Heart right ventricle (tissue), 16 donors: ENCODE data around the gene KCNQ1. TPM values are rescaled to one million over a fixed set of nuclear protein-coding genes. Genes with fewer than 3 reads are reported as not detected.
"Not testable (repeated sequence)": the region's sequence is repeated elsewhere in the genome, so short reads cannot be mapped to it uniquely, and the experiment has no call there.

Experiments
- ATAC-seq, 8 donors: fragments of 200-7000 bp; cut with Tn5 transposase; one replicate each; pipeline ENCODE4 v1.9.1; 2020; ENCODE audit warnings: mild to moderate bottlenecking in 8 of 8, moderate library complexity in 8 of 8, moderate number of reproducible peaks in 1 of 8
- DNase-seq, 2 donors: peaks; one replicate each; pipeline ENCODE4 v3.0.0-alpha.2; 2020
- H3K27ac ChIP-seq, 10 donors: fragments of 200-600 bp; sonication (generic) in 2 of 10; one replicate each; pipeline versions ENCODE4 v1.5.0 to v1.8.0; 2020 to 2022; ENCODE audit warnings: mild to moderate bottlenecking in 3 of 10
- H3K27me3 ChIP-seq, 7 donors: fragments of 200-600 bp; one replicate each; pipeline ENCODE4 v1.8.0; 2021 to 2022; ENCODE audit warnings: mild to moderate bottlenecking in 2 of 7
- H3K36me3 ChIP-seq, 9 donors: fragments of 200-600 bp; sonication (generic) in 1 of 9; one replicate each; pipeline versions ENCODE4 v1.5.0 to v1.8.0; 2020 to 2022; ENCODE audit warnings: mild to moderate bottlenecking in 2 of 9
- H3K4me1 ChIP-seq, 9 donors: fragments of 200-600 bp; sonication (generic) in 1 of 9; one replicate each; pipeline versions ENCODE4 v1.5.0 to v1.8.0; 2020 to 2022; ENCODE audit warnings: mild to moderate bottlenecking in 4 of 9
- H3K4me3 ChIP-seq, 10 donors: fragments of 200-600 bp; sonication (generic) in 2 of 10; one replicate each; pipeline versions ENCODE4 v1.5.0 to v1.8.0; 2020 to 2022; ENCODE audit warnings: mild to moderate bottlenecking in 7 of 10, moderate library complexity in 2 of 10
- H3K9me3 ChIP-seq, 11 donors: fragments of 200-600 bp in 10 of 11; sonication (generic) in 2 of 11; one replicate each; pipeline versions ENCODE4 v1.5.0 to v1.8.0; 2013 to 2022; ENCODE audit warnings: mild to moderate bottlenecking in 2 of 11, control low read depth in 1 of 11, moderate library complexity in 1 of 11
- WGBS, 2 donors: extraction: QIAGEN DNeasy Blood & Tissue Kit; methylation state at CpG; one replicate each; pipeline ENCODE4 v1.1.7; 2013; ENCODE audit warnings: inconsistent platforms in 1 of 2; 5-methylcytosine and 5-hydroxymethylcytosine counted together
- intact Hi-C, 10 donors: fragments of 100-400 bp; cut with DNase I; formaldehyde crosslinking; loops; one replicate each; pipeline versions ENCODE4 v1.11.1 to v1.14.2; 2022
- polyA plus RNA-seq, 2 donors: library from polyadenylated mRNA; stranded (reverse); fragments of 200-250 nt; gene quantifications; one replicate each; pipeline ENCODE4 v1.2.3, GENCODE V29; 2013
- total RNA-seq, 10 donors: library from RNA; stranded (reverse); fragmentation: NEBNext Ultra II Directional in 3 of 10; extraction: Animal tissue kit (Norgen Biotek cat#: 25700) in 3 of 10; gene quantifications; one replicate each; pipeline versions ENCODE4 v1.2.1 to v1.2.4, GENCODE V29; 2021 to 2023
- TF ChIP-seq, protein P1 (sequence below), 9 donors: fragments of 200-600 bp; sonication (generic) in 2 of 9; IDR thresholded peaks; one replicate each; pipeline versions ENCODE4 v1.5.0 to v1.8.0; 2021 to 2022; ENCODE audit warnings: antibody characterized with exemption in 9 of 9, mild to moderate bottlenecking in 5 of 9, moderate library complexity in 1 of 9
- donor health status: Arrhythmogenic right ventricular cardiomyopathy.
- donor health status: ischemic (EF 13 %, LVEDD 7.1; RV severe dilation, severe dysfunction).
- donor health status: healthy with polysubstance abuse.
- donor health status: DM: no; HTN: yes; CAD: no.
- donor health status: DM: no; HTN: no; CAD: no.
- donor health status: ischemic (EF 25% LVEDD 6.9; RV normal size, moderate dysfunction).
- donor health status: ischemic (EF 25% LVEDD 5.7; RV mildly dilated, moderate dysfunction).
- donor health status: healthy.
- donor health status: DM: yes; HTN: yes; CAD: no.
- donor health status: Ischemic cardiomyopathy.
- donor health status: ischemic (EF 35%, LVEDD 5.7; RV mildly dilated, moderate dysfunction).
- donor health status: nonischemic (EF 11% LVEDD 7.7; RV severe dilation, severe dysfunction).
- donor health status: DM: yes; HTN: yes; CAD: no.
- donor health status: PGD.
- donor health status: ischemic (EF 29% LVEDD 5.4; RV normal size, mild dysfunction).
- donor health status: nonischemic (EF 23%, LVEDD 6.1; RV moderate dilation, normal function).

KCNQ1 gene
- total and polyA plus RNA-seq, 12 donors: 19.9 to 48.2 (median 33.7) TPM

GRCh38 chr11:2475136-2475918 is 30.5 kb downstream of the KCNQ1 start:
- Histone ChIP-seq H3K27me3 (no peaks in the 10 kb centered on the region), H3K9me3 (peaks cover 0 to 16% (median 0%) of the 10 kb centered on the region in 11 donors), H3K36me3 (no peaks in the 10 kb centered on the region), H3K27ac (peak overlapping the region in 2 of 10 donors; percentile 39 to 81), H3K4me1 (peaks cover 2 to 33% (median 13%) of the 10 kb centered on the region in 9 donors), H3K4me3 (no peak overlapping the region)
- TF ChIP-seq, protein P1, sequence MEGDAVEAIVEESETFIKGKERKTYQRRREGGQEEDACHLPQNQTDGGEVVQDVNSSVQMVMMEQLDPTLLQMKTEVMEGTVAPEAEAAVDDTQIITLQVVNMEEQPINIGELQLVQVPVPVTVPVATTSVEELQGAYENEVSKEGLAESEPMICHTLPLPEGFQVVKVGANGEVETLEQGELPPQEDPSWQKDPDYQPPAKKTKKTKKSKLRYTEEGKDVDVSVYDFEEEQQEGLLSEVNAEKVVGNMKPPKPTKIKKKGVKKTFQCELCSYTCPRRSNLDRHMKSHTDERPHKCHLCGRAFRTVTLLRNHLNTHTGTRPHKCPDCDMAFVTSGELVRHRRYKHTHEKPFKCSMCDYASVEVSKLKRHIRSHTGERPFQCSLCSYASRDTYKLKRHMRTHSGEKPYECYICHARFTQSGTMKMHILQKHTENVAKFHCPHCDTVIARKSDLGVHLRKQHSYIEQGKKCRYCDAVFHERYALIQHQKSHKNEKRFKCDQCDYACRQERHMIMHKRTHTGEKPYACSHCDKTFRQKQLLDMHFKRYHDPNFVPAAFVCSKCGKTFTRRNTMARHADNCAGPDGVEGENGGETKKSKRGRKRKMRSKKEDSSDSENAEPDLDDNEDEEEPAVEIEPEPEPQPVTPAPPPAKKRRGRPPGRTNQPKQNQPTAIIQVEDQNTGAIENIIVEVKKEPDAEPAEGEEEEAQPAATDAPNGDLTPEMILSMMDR (IDR thresholded peaks at IDR 0.05): no peak
- DNase-seq (no peak), ATAC-seq (no peak)
- 53 to 55% methylated on average over 17 of the region's 17 CpGs for WGBS, 2 donors
- intact Hi-C loops: no loop called here

GRCh38 chr11:2477254-2477653 is 32.4 kb downstream of the KCNQ1 start:
- intact Hi-C loops: loop anchor here in 1 of 10 donors (2.0 kb wide), 1 partner anchor 32 kb away; no protein-coding TSS in a partner anchor
- H3K36me3 ChIP-seq: no peaks in the 10 kb centered on the region
- H3K27me3 ChIP-seq: no peaks in the 10 kb centered on the region
- WGBS, 2 donors: 33 to 39% methylated on average over 3 of the region's 3 CpGs
- TF ChIP-seq, protein P1 (IDR thresholded peaks at IDR 0.05): no peak
- H3K4me1 ChIP-seq: peaks cover 2 to 43% (median 25%) of the 10 kb centered on the region in 9 donors
- ATAC-seq: peak in 2 of 8 donors; percentile 36 to 65
- DNase-seq: no peak
- H3K4me3 ChIP-seq: no peak overlapping the region
- peaks cover 0 to 18% (median 0%) of the 10 kb centered on the region in 11 donors for H3K9me3 ChIP-seq
- no peak overlapping the region for H3K27ac ChIP-seq

- H3K9me3 ChIP-seq: peaks cover 0 to 18% (median 0%) of the 10 kb centered on the region in 11 donors
- ATAC-seq (no peak), DNase-seq (no peak)
- no peak overlapping the region for H3K27ac ChIP-seq
- TF ChIP-seq, protein P1 (IDR thresholded peaks at IDR 0.05): no peak
- H3K36me3 ChIP-seq: no peaks in the 10 kb centered on the region
- H3K4me3 ChIP-seq: no peak overlapping the region
- intact Hi-C loops: loop anchor here in 1 of 10 donors (2.0 kb wide), 1 partner anchor 31 kb away; no protein-coding TSS in a partner anchor
- no peaks in the 10 kb centered on the region for H3K27me3 ChIP-seq
- 58 to 60% methylated on average over 8 of the region's 8 CpGs for WGBS, 2 donors
- H3K4me1 ChIP-seq: peaks cover 2 to 50% (median 31%) of the 10 kb centered on the region in 9 donors
Measured at GRCh38 chr11:2477936-2478335, 33.1 kb downstream of the KCNQ1 start.

DNA sequence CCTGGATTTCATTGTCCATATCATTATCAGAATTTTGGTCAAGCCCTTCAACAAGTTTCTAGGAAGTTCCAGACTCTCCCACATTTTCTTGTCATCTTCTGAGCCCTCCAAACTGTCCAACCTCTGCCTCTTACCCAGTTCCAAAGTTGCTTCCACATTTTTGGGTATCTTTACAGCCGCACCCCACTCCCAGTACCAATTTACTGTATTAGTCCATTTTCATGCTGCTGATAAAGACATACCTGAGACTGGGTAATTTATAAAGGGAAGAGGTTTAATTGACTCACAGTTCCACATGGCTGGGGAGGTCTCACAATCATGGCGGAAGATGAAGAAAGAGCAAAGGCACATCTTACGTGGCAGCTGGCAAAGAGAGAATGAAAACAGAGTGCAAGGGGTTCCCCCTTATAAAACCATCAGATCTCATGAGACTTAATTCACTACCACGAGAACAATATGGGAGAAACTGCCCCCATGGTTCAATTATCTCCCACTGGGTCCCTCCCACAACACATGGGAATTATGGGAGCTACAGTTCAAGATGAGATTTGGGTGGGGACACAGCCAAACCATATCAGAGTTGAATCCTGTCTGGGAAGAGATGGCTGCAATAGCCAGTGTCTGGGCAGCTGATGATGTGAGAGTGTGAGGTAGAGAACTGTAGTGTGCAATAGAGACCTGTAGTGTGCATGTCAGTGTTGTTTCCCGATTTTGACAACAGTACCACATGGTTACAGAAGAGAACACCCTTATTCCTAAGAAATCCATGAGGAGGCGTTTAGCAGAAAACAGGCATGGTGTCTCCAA is 35.5 kb downstream of the KCNQ1 start:
- H3K4me3 ChIP-seq, DNase-seq, intact Hi-C loops, H3K36me3 ChIP-seq, ATAC-seq, H3K27ac ChIP-seq, H3K27me3 ChIP-seq: not testable (repeated sequence)
- 68 to 78% methylated on average over 6 of the region's 6 CpGs for WGBS, 2 donors
- Histone ChIP-seq H3K4me1 (peaks cover 0 to 50% (median 30%) of the 10 kb centered on the region in 9 donors), H3K9me3 (peaks cover 0 to 18% (median 0%) of the 10 kb centered on the region in 11 donors)
